Activated T-helper 2 cell treated with anti-CD3 and anti-CD28 coated beads, Interferon-gamma antibody, Interleukin-2, Interleukin-4, amounts not matched to agents 10 μg/mL and 5 μg/mL and 100 μg/mL, durations not matched to agents 14 hours and 24 hours and 36 hours (primary cell): ENCODE data around the gene OR2AT4. TPM values are rescaled to one million over a fixed set of nuclear protein-coding genes. Genes with fewer than 3 reads are reported as not detected.

Experiments
- total RNA-seq: library from RNA; stranded (reverse); gene quantifications from 2 replicates; pipeline ENCODE4 v1.2.3, GENCODE V29; 2022

OR2AT4 gene
- total RNA-seq, 1 donor from 2014 or later: not detected

Other genes starting within 250 kb of the OR2AT4 start
- 9.9 and 10.7 TPM in 2 replicates for gene XRRA1, start 147.8 kb downstream of the OR2AT4 start, total RNA-seq
- 169 and 173 TPM in 2 replicates for gene SPCS2, start 147.6 kb downstream of the OR2AT4 start, total RNA-seq
- 16.5 and 16.6 TPM in 2 replicates for gene NEU3, start 107.9 kb downstream of the OR2AT4 start, total RNA-seq
- not detected in 2 replicates for gene SLCO2B1, start 54.2 kb upstream of the OR2AT4 start, total RNA-seq
- gene TPBGL, start 143.9 kb upstream of the OR2AT4 start, total RNA-seq: 0.25 and 0.32 TPM in 2 replicates